ENCODE measurements around the gene MVK.

MVK gene

GRCh38 chr12:109573029-109573913, at the start of gene MVK, which contains the start of gene MMAB:
MVK (plus strand) TSS chr12:109573794; CDS start chr12:109574823, 1,029 bp downstream.
MMAB (minus strand) TSS chr12:109573504; CDS start chr12:109573480, 24 bp downstream.
- peak; percentile 99 for DNase-seq

GRCh38 chr12:109524466-109525278, 48.9 kb upstream of the MVK start:
- no peak for DNase-seq

DNA sequence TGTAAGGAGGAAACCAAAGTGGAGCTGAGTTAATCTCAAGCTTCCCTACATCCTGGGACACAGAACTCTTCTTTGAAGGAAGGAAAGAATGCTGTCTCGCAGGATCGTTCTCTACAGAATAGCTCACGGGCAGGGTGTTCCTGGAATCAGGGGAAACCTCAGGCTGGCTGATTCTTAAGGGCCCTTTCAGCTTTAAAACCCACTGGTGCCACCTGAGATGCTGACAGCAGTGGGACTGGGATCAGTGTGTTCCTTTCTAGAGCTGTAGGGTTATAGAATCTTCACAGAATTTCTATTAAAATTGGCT, 48.4 kb upstream of the MVK start:
- DNase-seq = no peak

- DNase-seq = no peak
These were observed 46.0 kb upstream of the MVK start for GRCh38 chr12:109527489-109528123.

DNA sequence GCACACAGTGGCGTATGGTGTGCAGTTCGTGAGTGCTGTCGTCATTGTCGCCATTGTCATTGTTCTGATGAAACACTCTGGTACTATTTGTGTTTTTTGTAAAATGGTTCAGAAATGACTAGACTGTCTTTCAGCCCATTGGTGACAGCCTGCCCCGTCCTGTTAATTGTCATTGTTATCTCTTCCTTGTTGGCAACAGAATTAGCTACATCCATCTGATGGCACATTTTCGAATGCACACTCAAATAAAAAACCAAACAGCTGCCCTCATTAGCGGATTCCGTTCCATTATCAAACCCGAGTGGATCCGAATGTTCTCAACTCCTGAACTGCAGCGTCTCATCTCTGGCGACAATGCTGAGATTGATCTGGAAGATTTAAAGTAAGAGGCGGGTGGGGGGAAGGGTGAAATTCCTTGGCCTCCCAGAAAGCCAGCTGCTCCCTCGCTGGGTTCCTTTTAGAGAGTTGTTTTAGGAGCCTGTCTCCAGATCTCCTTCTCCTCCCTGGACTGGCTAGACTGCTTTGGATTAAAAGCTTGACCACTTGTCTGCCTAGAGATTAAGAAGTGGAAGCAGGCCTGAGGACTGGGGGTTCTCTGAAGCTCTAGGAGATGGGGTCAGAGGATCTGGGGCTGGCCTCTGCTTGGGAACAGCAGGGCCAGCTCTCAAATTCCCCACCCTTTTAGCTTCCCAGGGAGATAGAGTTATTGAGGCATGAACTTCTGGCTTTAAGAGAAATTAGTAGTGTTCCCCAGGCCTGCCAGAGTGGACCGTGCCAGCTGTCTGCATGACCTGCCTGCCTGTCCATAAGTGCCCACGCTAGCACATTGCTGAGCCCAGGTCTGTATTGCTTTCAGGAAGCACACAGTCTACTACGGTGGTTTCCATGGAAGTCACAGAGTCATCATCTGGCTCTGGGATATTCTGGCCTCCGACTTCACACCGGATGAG, 43.6 kb upstream of the MVK start:
- no peak for DNase-seq

- DNase-seq = no peak
These were observed 42.2 kb upstream of the MVK start for GRCh38 chr12:109531411-109531810.

GRCh38 chr12:109532721-109533486, 40.7 kb upstream of the MVK start:
- DNase-seq = no peak

- DNase-seq = no peak
These were observed 40.2 kb upstream of the MVK start for GRCh38 chr12:109533487-109533740.

- no peak for DNase-seq
These were observed 39.1 kb upstream of the MVK start for GRCh38 chr12:109534456-109534855.

GRCh38 chr12:109535231-109535862, 38.2 kb upstream of the MVK start:
- DNase-seq = no peak

DNA sequence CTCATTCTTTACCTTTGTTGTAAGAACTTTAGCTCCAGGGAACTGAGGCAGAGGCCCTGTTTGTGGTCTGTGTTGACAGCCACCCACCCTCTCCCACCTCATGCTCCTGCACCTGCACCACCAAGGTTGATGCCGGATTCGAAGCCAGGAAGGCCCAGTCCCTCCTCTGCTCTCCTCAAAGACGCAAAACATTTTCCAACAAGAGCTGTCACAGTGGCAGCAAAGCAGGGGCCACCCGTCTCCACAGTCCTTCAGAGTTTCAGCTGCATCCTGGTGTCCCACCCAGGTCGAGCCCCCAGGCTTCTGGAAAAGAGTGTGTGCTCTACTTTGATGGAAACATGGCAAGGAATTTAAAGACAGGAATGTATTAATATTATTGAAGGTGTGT, 37.7 kb upstream of the MVK start:
- no peak for DNase-seq

DNA sequence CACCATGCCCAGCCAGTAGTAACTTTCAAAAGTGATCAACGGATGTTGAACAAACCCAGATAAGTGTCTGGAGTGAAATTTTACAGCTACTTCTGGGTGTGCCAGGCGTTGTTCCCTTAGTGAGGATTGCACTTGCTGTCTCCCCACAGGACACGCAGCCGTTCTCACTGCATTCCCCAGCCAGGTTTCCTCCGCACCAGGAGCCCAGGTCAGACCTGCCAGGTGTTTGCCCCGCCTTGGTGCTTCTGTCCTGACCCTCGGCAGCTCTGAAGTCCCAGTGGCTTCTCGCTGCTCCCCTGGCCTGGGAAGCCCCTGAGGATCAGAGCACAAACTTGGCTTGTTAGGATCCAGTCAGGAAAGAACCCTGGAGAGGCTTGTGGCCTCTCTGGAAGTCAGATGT, 36.5 kb upstream of the MVK start:
- no peak for DNase-seq

GRCh38 chr12:109538191-109538863, 35.3 kb upstream of the MVK start:
- no peak for DNase-seq

GRCh38 chr12:109539508-109539907, 34.1 kb upstream of the MVK start:
- DNase-seq = no peak

GRCh38 chr12:109540526-109541412, 32.8 kb upstream of the MVK start:
- no peak for DNase-seq

GRCh38 chr12:109541413-109541726, 32.2 kb upstream of the MVK start:
- DNase-seq = no peak

DNA sequence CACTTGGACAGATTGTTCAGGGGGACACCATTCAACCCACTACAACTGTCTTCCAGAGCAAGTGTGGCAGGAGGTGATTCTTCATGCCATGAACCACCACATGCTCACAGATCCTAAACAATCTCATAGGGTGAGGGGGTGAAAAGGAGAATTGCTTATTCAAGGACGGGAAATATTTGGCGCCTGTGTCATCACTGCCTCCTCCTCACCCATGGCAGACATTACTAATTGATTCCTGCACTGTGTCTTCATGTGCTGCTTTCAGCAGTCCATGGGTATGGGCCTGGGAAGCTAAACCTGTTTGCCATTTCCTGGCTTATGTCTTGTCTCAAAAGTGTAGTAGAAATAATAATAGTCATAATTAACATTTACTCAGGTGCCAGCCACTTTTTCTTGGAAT, 31.6 kb upstream of the MVK start:
- no peak for DNase-seq

DNA sequence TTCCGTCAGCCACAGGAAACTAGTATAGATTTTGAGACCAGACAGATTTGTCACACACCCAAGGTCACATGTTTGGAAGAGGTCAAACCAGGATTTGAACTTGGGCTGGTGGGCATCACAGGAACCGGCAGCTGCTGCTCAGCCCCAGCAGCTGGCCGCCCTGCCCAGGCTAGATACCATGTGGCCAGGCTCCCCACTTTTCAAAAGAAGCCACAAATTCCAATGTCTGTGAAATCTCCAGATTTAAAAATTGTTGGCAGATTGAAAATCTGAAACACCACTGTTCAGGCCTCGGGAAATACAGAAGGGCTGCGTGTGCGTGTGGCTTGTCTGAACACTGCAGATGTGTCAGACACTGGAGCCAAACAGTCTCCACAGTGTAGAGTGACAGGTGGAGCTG, 30.7 kb upstream of the MVK start:
- DNase-seq = no peak

GRCh38 chr12:109544955-109545531, 28.6 kb upstream of the MVK start:
- peak; percentile 5 for DNase-seq

GRCh38 chr12:109545826-109546225, 27.8 kb upstream of the MVK start:
- no peak for DNase-seq
